H1 (cell line): ENCODE data around the gene GAS6. TPM values are rescaled to one million over a fixed set of nuclear protein-coding genes. Genes with fewer than 3 reads are reported as not detected.

Experiments used
- CTCF ChIA-PET: fragments of 300-600 bp; sonication (Branson Sonifier 250); formaldehyde crosslinking; loops from one replicate; lab custom pipeline; 2021; ENCODE audit not compliant: partially characterized antibody; lab: Charles Lee
- POLR2A ChIA-PET: fragments of 300-600 bp; sonication (Branson Sonifier 250); formaldehyde crosslinking; loops from one replicate; lab custom pipeline; 2021; ENCODE audit warnings: inconsistent platforms; ENCODE audit not compliant: partially characterized antibody; lab: Charles Lee
- DNase-seq, 2 experiments: peaks; one replicate each; pipeline versions ENCODE4 v3.0.0 to v3.0.0-alpha.2; 2010 to 2022; ENCODE audit warnings: low spot score in 2 of 2, low read depth in 1 of 2, mixed read lengths in 1 of 2
- FAIRE-seq: peaks from 2 replicates; lab custom pipeline; 2011; peaks lifted over from hg19 to GRCh38; lab: Jason Lieb, UNC
- H2AFZ ChIP-seq: 2 replicates; pipeline ENCODE4 v1.8.1; 2012; ENCODE audit warnings: low read length, inconsistent platforms
- H2AK5ac ChIP-seq: 2 replicates; pipeline ENCODE4 v1.6.1; 2013; ENCODE audit warnings: low read depth, low read length
- H2BK120ac ChIP-seq: replicated peaks from 2 replicates; pipeline ENCODE3; 2013; ENCODE audit warnings: low read depth, low read length, inconsistent platforms
- H2BK12ac ChIP-seq: 2 replicates; pipeline ENCODE4 v1.6.1; 2013; ENCODE audit warnings: low read depth, low read length
- H2BK15ac ChIP-seq: 2 replicates; pipeline ENCODE4 v1.6.1; 2013; ENCODE audit warnings: low read length
- H2BK20ac ChIP-seq: 2 replicates; pipeline ENCODE4 v1.6.1; 2013; ENCODE audit warnings: low read length
- H2BK5ac ChIP-seq: 2 replicates; pipeline ENCODE4 v1.6.1; 2013; ENCODE audit warnings: low read depth, low read length
- H3K14ac ChIP-seq: 2 replicates; pipeline ENCODE4 v1.6.1; 2013; ENCODE audit warnings: inconsistent platforms; ENCODE audit not compliant: insufficient read length
- H3K18ac ChIP-seq: 2 replicates; pipeline ENCODE4 v1.6.1; 2013; ENCODE audit warnings: low read length; ENCODE audit errors: extremely low read depth
- H3K23ac ChIP-seq: 2 replicates; pipeline ENCODE4 v1.6.1; 2013; ENCODE audit warnings: inconsistent platforms; ENCODE audit not compliant: insufficient read length
- H3K23me2 ChIP-seq: 2 replicates; pipeline ENCODE4 v1.6.1; 2013; ENCODE audit warnings: low read depth, low read length
- H3K27ac ChIP-seq: 2 replicates; pipeline ENCODE4 v1.6.1; 2011; ENCODE audit warnings: low read depth, low read length, inconsistent platforms
- H3K27me3 ChIP-seq, 4 experiments: replicated peaks in 1 of 4; 1 replicate in 1 of 4; 2 replicates in 3 of 4; pipeline versions ENCODE4 v1.6.1 to v1.8.1; 2011 to 2013; ENCODE audit warnings: low read length in 3 of 4, mild to moderate bottlenecking in 3 of 4, inconsistent platforms in 2 of 4, mixed read lengths in 2 of 4, moderate library complexity in 1 of 4; ENCODE audit not compliant: control insufficient read depth in 3 of 4, insufficient read depth in 3 of 4; ENCODE audit errors: extremely low read depth in 1 of 4
- H3K36me3 ChIP-seq, 4 experiments: 2 replicates each; pipeline versions ENCODE4 v1.6.1 to v1.8.1; 2011 to 2013; ENCODE audit warnings: mild to moderate bottlenecking in 4 of 4, low read length in 3 of 4, moderate library complexity in 2 of 4, control low read depth in 1 of 4, inconsistent platforms in 1 of 4; ENCODE audit not compliant: insufficient read depth in 4 of 4, control insufficient read depth in 2 of 4
- H3K4ac ChIP-seq: replicated peaks from 2 replicates; pipeline ENCODE3; 2013; ENCODE audit warnings: low read length, low read depth, mixed read lengths, inconsistent platforms; ENCODE audit not compliant: insufficient read length
- H3K4me1 ChIP-seq, 4 experiments: replicated peaks in 1 of 4; 1 replicate in 1 of 4; 2 replicates in 3 of 4; pipeline versions ENCODE4 v1.6.1 to v1.8.1; 2011 to 2013; ENCODE audit warnings: low read length in 3 of 4, inconsistent platforms in 2 of 4, mixed read lengths in 1 of 4; ENCODE audit not compliant: insufficient read depth in 4 of 4, control insufficient read depth in 3 of 4
- H3K4me2 ChIP-seq, 2 experiments: 2 replicates each; pipeline versions ENCODE4 v1.6.1 to v1.8.1; 2011 to 2013; ENCODE audit warnings: low read depth in 2 of 2, low read length in 2 of 2, control low read depth in 1 of 2, inconsistent platforms in 1 of 2, mild to moderate bottlenecking in 1 of 2; ENCODE audit not compliant: insufficient read depth in 1 of 2
- H3K4me3 ChIP-seq, 4 experiments: fragments of 200-600, 300-600 bp in 1 of 4; sonication (generic), shearing (Covaris generic), sonication (Bioruptor Twin) in 1 of 4; 2 replicates each; pipeline versions ENCODE4 v1.5.1 to v1.8.1; 2011 to 2016; ENCODE audit warnings: low read length in 4 of 4, low read depth in 3 of 4, control low read depth in 2 of 4, inconsistent platforms in 2 of 4, mild to moderate bottlenecking in 2 of 4, mixed read lengths in 1 of 4, moderate library complexity in 1 of 4; ENCODE audit not compliant: insufficient read depth in 2 of 4; ENCODE audit errors: extremely low read depth in 1 of 4
- H3K56ac ChIP-seq: replicated peaks from 2 replicates; pipeline ENCODE3; 2013; ENCODE audit warnings: low read depth, mild to moderate bottlenecking, mixed read lengths, low read length, inconsistent platforms; ENCODE audit not compliant: insufficient read length
- H3K79me1 ChIP-seq: 2 replicates; pipeline ENCODE4 v1.6.1; 2013; ENCODE audit warnings: low read depth, low read length, control low read depth
- H3K79me2 ChIP-seq, 2 experiments: 2 replicates each; pipeline versions ENCODE4 v1.6.1 to v1.8.1; 2012 to 2013; ENCODE audit warnings: low read length in 2 of 2, mild to moderate bottlenecking in 2 of 2, inconsistent platforms in 1 of 2; ENCODE audit not compliant: insufficient read depth in 2 of 2, control insufficient read depth in 1 of 2
- H3K9ac ChIP-seq, 4 experiments: replicated peaks in 1 of 4; 1 replicate in 1 of 4; 2 replicates in 3 of 4; pipeline versions ENCODE4 v1.6.1 to v1.8.1; 2011 to 2013; ENCODE audit warnings: low read depth in 3 of 4, low read length in 3 of 4, control low read depth in 2 of 4, mild to moderate bottlenecking in 2 of 4, moderate library complexity in 2 of 4, inconsistent platforms in 1 of 4; ENCODE audit errors: extremely low read depth in 1 of 4
- H3K9me3 ChIP-seq, 2 experiments: 2 replicates each; pipeline versions ENCODE4 v1.6.1 to v1.8.1; 2012 to 2013; ENCODE audit warnings: mild to moderate bottlenecking in 2 of 2, moderate library complexity in 2 of 2, control low read depth in 1 of 2, inconsistent platforms in 1 of 2, low read depth in 1 of 2, low read length in 1 of 2, mixed read lengths in 1 of 2; ENCODE audit not compliant: insufficient read depth in 2 of 2
- H4K20me1 ChIP-seq, 2 experiments: replicated peaks in 1 of 2; 2 replicates each; pipeline versions ENCODE3 to v1.8.1; 2011 to 2013; ENCODE audit warnings: inconsistent platforms in 2 of 2, low read length in 2 of 2, mild to moderate bottlenecking in 1 of 2; ENCODE audit not compliant: insufficient read depth in 2 of 2, control insufficient read depth in 1 of 2
- H4K5ac ChIP-seq: 2 replicates; pipeline ENCODE4 v1.6.1; 2013; ENCODE audit warnings: low read length, low read depth, mixed read lengths, inconsistent platforms; ENCODE audit not compliant: insufficient read length
- H4K8ac ChIP-seq: 2 replicates; pipeline ENCODE4 v1.8.0; 2013; ENCODE audit warnings: mild to moderate bottlenecking, moderate library complexity, low read length, inconsistent platforms; ENCODE audit not compliant: insufficient read depth; ENCODE audit errors: extremely low read depth
- H4K91ac ChIP-seq: replicated peaks from 2 replicates; pipeline ENCODE3; 2013; ENCODE audit warnings: low read length, mixed read lengths, inconsistent platforms; ENCODE audit not compliant: insufficient read length
- CBX8 ChIP-seq: fragments of 300-800, 300-1000 bp; sonication (generic); IDR thresholded peaks from 2 replicates; pipeline ENCODE4 v1.7.1; 2016; ENCODE audit warnings: low read depth, low read length, borderline replicate concordance
- KDM5A ChIP-seq: fragments of 200-600 bp; IDR thresholded peaks from 2 replicates; pipeline ENCODE4 v1.7.1; 2012; ENCODE audit warnings: mild to moderate bottlenecking, low read length, inconsistent platforms, mixed read lengths
- MAFK ChIP-seq: IDR thresholded peaks from 2 replicates; pipeline ENCODE4 v1.6.1; 2012; ENCODE audit warnings: low read depth, mild to moderate bottlenecking, improper control_type of control experiment, low read length
- NANOG ChIP-seq: IDR thresholded peaks from 2 replicates; pipeline ENCODE4 v1.6.1; 2011; ENCODE audit warnings: low read length, low read depth, mild to moderate bottlenecking, inconsistent platforms; ENCODE audit not compliant: insufficient read depth, poor library complexity, severe bottlenecking
- RAD21 ChIP-seq, 2 experiments: IDR thresholded peaks in 1 of 2; conservative IDR thresholded peaks in 1 of 2; 2 replicates each; pipeline ENCODE4 v1.6.1; 2011; ENCODE audit warnings: low read depth in 2 of 2, low read length in 2 of 2, improper control_type of control experiment in 1 of 2, inconsistent platforms in 1 of 2, mild to moderate bottlenecking in 1 of 2, moderate library complexity in 1 of 2
- YY1 ChIP-seq: IDR thresholded peaks from 2 replicates; pipeline ENCODE4 v1.6.1; 2011; ENCODE audit warnings: low read depth, mild to moderate bottlenecking, low read length
- WGBS, 2 experiments: shearing (Covaris generic) in 1 of 2; methylation state at CpG; one replicate each; pipeline versions ENCODE4 v1.1.6 to v1.1.7; 2013 to 2015; ENCODE audit warnings: low lambda C conversion rate in 2 of 2, mixed read lengths in 2 of 2, inconsistent platforms in 1 of 2, low coverage in 1 of 2, missing lambda C conversion rate in 1 of 2; ENCODE audit not compliant: insufficient replicate concordance in 2 of 2, insufficient coverage in 1 of 2, insufficient read length in 1 of 2; ENCODE audit errors: extremely low coverage in 1 of 2, missing lambda C conversion rate in 1 of 2; 5-methylcytosine and 5-hydroxymethylcytosine counted together
- polyA plus RNA-seq, 7 experiments: library from polyadenylated mRNA; depleted of rRNA in 3 of 7; stranded (reverse) in 5 of 7; unstranded in 2 of 7; fragments of >200 nt in 5 of 7; fragments of 200-250 nt in 2 of 7; gene quantifications; 1 replicate in 5 of 7; 2 replicates in 1 of 7; 4 replicates in 1 of 7; pipeline versions ENCODE4 v1.2.1 to v1.2.3, GENCODE V29; 2011 to 2013; ENCODE audit warnings: missing spikeins in 2 of 7, mixed read lengths in 2 of 7
- total RNA-seq: library from RNA; stranded (reverse); fragmentation: NEBNext Ultra II Directional; extraction: Animal tissue kit (Norgen Biotek cat#: 25700); gene quantifications from 2 replicates; pipeline ENCODE4 v1.2.1, GENCODE V29; 2021
- TF ChIP-seq, protein P1 (sequence below): IDR thresholded peaks from 2 replicates; pipeline ENCODE4 v1.6.1; 2012; ENCODE audit warnings: inconsistent platforms

The GAS6 gene
- total and polyA plus RNA-seq, 2 of the 8 experiments (the other 6 are each of a cell fraction or from before 2014, with no cell fraction given) = 18.6 to 31.0 TPM

DNA sequence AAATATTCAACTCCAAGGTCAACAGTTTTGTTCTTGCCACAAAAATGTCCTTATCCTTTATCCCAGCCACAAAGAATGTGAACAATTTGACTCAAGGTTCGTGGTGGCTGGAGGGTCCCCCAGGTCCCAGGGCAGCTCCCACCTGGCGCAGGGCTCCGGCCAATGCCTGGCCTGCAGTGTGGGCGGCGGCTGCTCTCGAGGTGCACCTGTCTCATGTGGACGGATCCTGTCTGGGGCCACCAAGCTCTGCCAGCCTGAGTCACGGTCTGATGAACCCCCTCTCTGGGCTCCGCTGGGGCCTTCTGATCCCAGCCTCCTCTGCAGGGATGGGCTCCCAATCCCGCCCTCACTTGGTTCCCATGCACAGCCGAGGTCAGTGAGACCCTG, 49.4 kb downstream of the GAS6 start:
- H4K5ac ChIP-seq = no peak overlapping the region
- H3K4ac ChIP-seq = no peak overlapping the region
- no peak overlapping the region for H3K23ac ChIP-seq
- no peaks in the 10 kb centered on the region for H3K36me3 ChIP-seq
- no peak overlapping the region for H3K4me2 ChIP-seq
- no peak overlapping the region for H4K8ac ChIP-seq
- H3K9ac ChIP-seq = no peak overlapping the region
- H3K14ac ChIP-seq = no peak overlapping the region
- H3K4me3 ChIP-seq = no peak overlapping the region
- 0 out of 4 replicates have a peak, but pooled peaks cover 0 to 3% of the 10 kb centered on the region in 2 experiments for H3K9me3 ChIP-seq
- no peak overlapping the region for H2AK5ac ChIP-seq
- H4K91ac ChIP-seq = no peak overlapping the region
- CTCF ChIA-PET = interaction anchor here (1.1 to 2.8 kb wide), 6 partner anchors 11 to 121 kb away, joined by 3 to 24 read pairs (median 4); no protein-coding TSS in a partner anchor
- TF ChIP-seq CBX8 (no peak), MAFK (no peak), RAD21 (IDR thresholded peaks at IDR 0.05 in 1 of 2, conservative IDR thresholded peaks at IDR 0.05 in 1 of 2; ENCODE audit: low read depth in 2 of 2, low read length in 2 of 2) (no peak), KDM5A (no peak), NANOG (no peak), YY1 (no peak)
- TF ChIP-seq, protein P1, sequence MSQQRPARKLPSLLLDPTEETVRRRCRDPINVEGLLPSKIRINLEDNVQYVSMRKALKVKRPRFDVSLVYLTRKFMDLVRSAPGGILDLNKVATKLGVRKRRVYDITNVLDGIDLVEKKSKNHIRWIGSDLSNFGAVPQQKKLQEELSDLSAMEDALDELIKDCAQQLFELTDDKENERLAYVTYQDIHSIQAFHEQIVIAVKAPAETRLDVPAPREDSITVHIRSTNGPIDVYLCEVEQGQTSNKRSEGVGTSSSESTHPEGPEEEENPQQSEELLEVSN = no peak
- no peaks in the 10 kb centered on the region for H3K79me2 ChIP-seq
- H2AFZ ChIP-seq = no peak overlapping the region
- no peak overlapping the region for H2BK120ac ChIP-seq
- no peaks in the 10 kb centered on the region for H3K79me1 ChIP-seq
- H3K23me2 ChIP-seq = no peaks in the 10 kb centered on the region
- 88% methylated on average over 11 of the region's 11 CpGs; no CpG with 5 or more reads in 1 of the 2 experiments for WGBS, 2 experiments
- no peak overlapping the region for H2BK12ac ChIP-seq
- DNase-seq (no peak), FAIRE-seq (no peak)
- no peaks in the 10 kb centered on the region for H3K4me1 ChIP-seq
- peaks cover 0 to 2% of the 10 kb centered on the region in 2 experiments for H4K20me1 ChIP-seq
- H3K27ac ChIP-seq = no peak overlapping the region
- no peaks in the 10 kb centered on the region for H3K27me3 ChIP-seq
- H2BK15ac ChIP-seq = no peak overlapping the region
- POLR2A ChIA-PET = interaction anchor here (1.0 to 1.9 kb wide), 3 partner anchors 10 to 37 kb away, joined by 3 to 5 read pairs (median 4); no protein-coding TSS in a partner anchor
- H2BK20ac ChIP-seq = no peak overlapping the region
- H2BK5ac ChIP-seq = no peak overlapping the region
- H3K56ac ChIP-seq = no peak overlapping the region
- no peak overlapping the region for H3K18ac ChIP-seq
